GM10248 (cell line): Measurements from ENCODE around the gene PAX6.

Experiments
- CTCF ChIA-PET: fragments of 300-600 bp; sonication (Branson Sonifier 250); formaldehyde crosslinking; extraction: SDS; loops from one replicate; lab custom pipeline; 2021; ENCODE audit warnings: antibody characterized with exemption; lab: Yijun Ruan, JAX
- POLR2A ChIA-PET: fragments of 350-650 bp; sonication (Branson Sonifier 250); formaldehyde crosslinking; extraction: SDS; loops from one replicate; lab custom pipeline; 2020; ENCODE audit warnings: antibody characterized with exemption; lab: Yijun Ruan, JAX
- DNase-seq: peaks from one replicate; pipeline ENCODE4 v3.0.0; 2012; ENCODE audit errors: extremely low spot score
- CTCF ChIP-seq: IDR thresholded peaks from 2 replicates; pipeline ENCODE4 v1.5.1; 2012; ENCODE audit warnings: mild to moderate bottlenecking, low read depth; ENCODE audit errors: extremely low read depth, missing control alignments, control extremely low read depth

The PAX6 gene

DNA sequence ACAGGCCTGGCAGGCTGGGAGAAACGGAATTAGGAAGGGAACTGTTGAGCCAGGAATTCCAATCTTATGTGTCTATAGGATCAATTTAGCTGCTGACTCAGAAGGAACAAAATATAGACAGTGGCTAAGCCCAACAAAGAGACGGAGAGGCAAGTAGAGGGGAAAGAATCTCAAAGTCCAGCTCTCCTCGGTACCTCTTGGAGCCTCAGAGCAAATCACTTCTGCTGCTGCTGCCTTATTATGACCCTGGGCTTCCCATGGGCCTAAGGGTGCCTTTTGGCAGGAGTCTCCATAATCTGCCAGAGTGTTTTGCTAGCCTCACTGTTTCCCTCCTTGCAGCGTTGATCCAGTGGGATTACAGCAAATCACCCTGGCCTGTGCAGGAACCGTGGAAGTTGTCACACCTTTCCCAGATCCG, 31.7 kb downstream of the PAX6 start:
- POLR2A ChIA-PET = no interaction called here
- CTCF ChIA-PET = no interaction called here
- DNase-seq = no peak
- no peak for TF ChIP-seq CTCF

- ChIA-PET CTCF (no interaction called here), POLR2A (no interaction called here)
- no peak for DNase-seq
- no peak for TF ChIP-seq CTCF
Measured at GRCh38 chr11:31772412-31772811, 38.7 kb downstream of the PAX6 start.

DNA sequence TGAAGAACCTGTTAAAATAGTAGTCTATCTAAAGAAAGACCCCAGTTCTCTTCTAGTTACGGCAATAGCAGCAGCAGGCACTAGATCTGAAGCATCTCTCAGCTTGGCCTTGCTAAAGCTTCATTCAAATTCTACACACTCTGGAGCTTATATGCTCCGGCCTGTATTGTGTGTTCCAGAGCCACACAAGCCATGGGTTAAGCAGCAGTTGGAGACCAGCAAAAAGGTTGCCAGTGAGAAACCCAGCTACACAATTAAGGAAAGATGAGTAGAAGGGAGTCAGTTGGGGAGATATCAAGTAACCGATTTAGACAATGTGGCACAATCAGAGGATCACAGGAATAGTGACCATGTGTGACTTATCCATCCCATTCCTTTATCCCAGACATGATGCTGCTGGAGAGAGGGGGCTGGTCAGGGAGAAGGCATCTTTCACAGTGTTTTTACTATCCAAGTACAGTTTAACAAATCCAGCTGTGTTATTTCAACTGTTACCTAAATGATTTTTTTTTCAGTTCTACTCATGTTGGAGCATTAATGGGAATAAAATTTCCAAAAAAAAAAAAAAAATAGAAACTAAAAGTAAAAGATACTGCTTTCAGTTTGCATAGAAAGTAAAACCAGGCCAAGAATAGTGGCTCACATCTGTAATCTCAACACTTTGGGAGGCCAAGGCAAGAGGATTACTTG, 41.0 kb downstream of the PAX6 start:
- CTCF ChIA-PET = interaction anchor here (0.9 to 1.6 kb wide), 2 partner anchors 9 to 13 kb away, joined by 3 to 4 read pairs; no protein-coding TSS in a partner anchor
- POLR2A ChIA-PET = no interaction called here
- no peak for DNase-seq
- no peak for TF ChIP-seq CTCF

- POLR2A ChIA-PET = no interaction called here
- CTCF ChIA-PET = interaction anchor here (0.9 to 1.6 kb wide), 2 partner anchors 8 to 15 kb away, joined by 3 to 4 read pairs; no protein-coding TSS in a partner anchor
- no peak for TF ChIP-seq CTCF
- DNase-seq = no peak
Measured at GRCh38 chr11:31768749-31769640, 42.1 kb downstream of the PAX6 start.

DNA sequence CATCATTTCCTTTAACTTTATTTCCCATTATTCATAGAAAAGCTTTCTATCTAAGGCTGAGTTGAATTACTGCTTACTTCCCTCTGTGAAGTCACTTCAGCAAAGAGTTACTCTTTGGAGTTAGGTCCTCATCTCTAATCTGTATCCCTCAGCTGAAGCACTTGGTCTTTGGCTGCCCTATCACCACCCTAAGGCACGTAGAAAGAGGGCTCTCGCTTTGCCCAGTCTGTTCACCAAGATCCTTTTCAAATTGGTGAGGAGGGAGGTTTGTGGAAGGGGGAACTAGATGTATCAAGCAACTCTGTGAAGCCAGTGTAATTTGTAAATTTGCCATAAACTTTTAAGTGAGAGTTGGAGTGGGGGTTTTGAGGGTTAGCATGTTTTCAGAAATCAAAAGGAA, 43.4 kb downstream of the PAX6 start:
- POLR2A ChIA-PET = no interaction called here
- CTCF ChIA-PET = interaction anchor here (1.3 kb wide), 1 partner anchor 351 kb away, joined by 3 read pairs; no protein-coding TSS in a partner anchor
- no peak for TF ChIP-seq CTCF
- no peak for DNase-seq

DNA sequence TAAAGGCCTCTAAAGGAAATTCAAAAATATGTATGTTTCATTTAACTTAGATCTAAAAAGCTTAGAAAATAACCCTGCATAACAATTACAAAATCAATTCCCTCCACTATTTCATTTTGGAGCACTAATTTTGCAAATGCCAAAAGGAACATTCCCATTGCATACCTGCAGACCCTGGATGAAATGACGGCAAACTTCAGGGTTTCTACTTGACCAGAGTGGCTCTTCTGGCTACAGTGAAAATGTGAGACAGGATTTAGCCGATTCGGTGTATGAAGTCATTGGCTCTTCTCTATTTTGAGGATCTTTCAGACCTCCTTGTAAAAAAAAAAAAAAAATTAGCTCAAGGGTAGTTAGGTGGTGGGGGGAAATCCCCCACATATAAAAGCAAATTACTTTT, 44.1 kb downstream of the PAX6 start:
- POLR2A ChIA-PET = no interaction called here
- DNase-seq = no peak
- TF ChIP-seq CTCF = no peak
- CTCF ChIA-PET = interaction anchor here (1.3 kb wide), 1 partner anchor 350 kb away, joined by 3 read pairs; no protein-coding TSS in a partner anchor
